ENCODE results near the gene HBG2. TPM values are rescaled to one million over a fixed set of nuclear protein-coding genes. Genes with fewer than 3 reads are reported as not detected.
"Not testable (repeated sequence)": the region's sequence is repeated elsewhere in the genome, so short reads cannot be mapped to it uniquely, and the experiment has no call there.

Gene HBG2
- total and polyA plus RNA-seq, 2 of the 4 experiments (the other 2 are of a cell fraction), result 0.54 TPM; not detected in 1

DNA sequence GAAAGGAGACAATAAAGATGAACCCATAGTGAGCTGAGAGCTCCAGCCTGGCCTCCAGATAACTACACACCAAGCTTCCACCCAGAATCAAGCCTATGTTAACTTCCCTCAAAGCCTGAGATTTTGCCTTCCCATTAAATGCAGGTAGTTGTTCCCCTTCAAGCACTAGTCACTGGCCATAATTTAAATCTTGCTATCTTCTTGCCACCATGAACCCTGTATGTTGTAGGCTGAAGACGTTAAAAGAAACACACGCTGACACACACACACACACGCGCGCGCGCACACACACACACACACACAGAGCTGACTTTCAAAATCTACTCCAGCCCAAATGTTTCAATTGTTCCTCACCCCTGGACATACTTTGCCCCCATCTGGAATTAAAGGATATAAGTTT, 6.1 kb downstream of the HBG2 start:
- POLR2A ChIA-PET (ENCODE audit: unreplicated experiment); H3K4me3 ChIP-seq (ENCODE audit: insufficient read depth, low read depth, low read length); H4K20me1 ChIP-seq (ENCODE audit: insufficient read depth, low read length); H3K4me1 ChIP-seq (ENCODE audit: control insufficient read depth, insufficient read depth, low read length); H4K5ac ChIP-seq (ENCODE audit: low read depth, low read length); H3K9ac ChIP-seq (ENCODE audit: low read depth, low read length); in situ Hi-C loops (cut with MboI; ENCODE audit: low sequenced_read_pairs); H2BK120ac ChIP-seq (ENCODE audit: low read depth, low read length); H3K36me3 ChIP-seq (ENCODE audit: control insufficient read depth, insufficient read depth, low read length); CTCF ChIA-PET; H2BK20ac ChIP-seq (ENCODE audit: low read depth, low read length); H3K4me2 ChIP-seq (ENCODE audit: low read depth, low read length); H3K9me1 ChIP-seq (ENCODE audit: insufficient read depth, low read length); H2AK5ac ChIP-seq (ENCODE audit: low read depth, low read length); BruUV-seq (replicated peaks); ATAC-seq (ENCODE audit: low read depth); H3K4ac ChIP-seq (ENCODE audit: low read depth, low read length); H3K23ac ChIP-seq (ENCODE audit: low read depth, low read length); H3K9me3 ChIP-seq (ENCODE audit: control insufficient read depth, insufficient read depth, low read length); H4K8ac ChIP-seq (ENCODE audit: low read depth in 2 of 2, low read length in 2 of 2); H3K27me3 ChIP-seq (ENCODE audit: control insufficient read depth, insufficient read depth, low read length); H2AK9ac ChIP-seq (replicated peaks; ENCODE audit: low read depth, low read length, poor library complexity); DNase-seq; H2BK5ac ChIP-seq (ENCODE audit: low read depth, low read length, poor library complexity, severe bottlenecking); H3K79me1 ChIP-seq (ENCODE audit: low read depth in 1 of 2, low read length in 2 of 2); H3K56ac ChIP-seq (ENCODE audit: extremely low read depth, insufficient read depth, low read length); H3K14ac ChIP-seq (replicated peaks; ENCODE audit: low read depth, low read length); dilution Hi-C loops (cut with HindIII; ENCODE audit: low sequenced_read_pairs, unreplicated experiment); H4K91ac ChIP-seq (ENCODE audit: insufficient read depth, low read depth, low read length); intact Hi-C loops (cut with micrococcal nuclease); H2BK15ac ChIP-seq (ENCODE audit: low read depth, low read length); H3K27ac ChIP-seq (ENCODE audit: insufficient read depth, low read length); H2AFZ ChIP-seq (replicated peaks; ENCODE audit: low read length, poor library complexity): not testable (repeated sequence)
- H3K18ac ChIP-seq (ENCODE audit: low read depth, low read length), result peak overlapping the region; percentile 25; the same call in 1 of the 2 replicates
- no CpG with 5 or more reads among the region's 7 CpGs for WGBS, 2 experiments (ENCODE audit: extremely low coverage in 2 of 2, insufficient read length in 1 of 2)

Measured in IMR-90 (cell line).